Prostate gland (tissue), 2 donors: ENCODE results near the gene PRKCD. TPM values are rescaled to one million over a fixed set of nuclear protein-coding genes. Genes with fewer than 3 reads are reported as not detected.

Experiments used
- DNase-seq: peaks from one replicate; pipeline ENCODE4 v3.0.0-alpha.2; 2019; ENCODE audit warnings: low spot score
- H3K27ac ChIP-seq, 2 donors: fragments of 200-600 bp; sonication (generic); 2 replicates each; pipeline ENCODE4 v1.5.1; 2017 to 2019
- H3K27me3 ChIP-seq: fragments of 200-600 bp; sonication (generic); replicated peaks from 2 replicates; pipeline ENCODE4 v1.5.1; 2019; ENCODE audit not compliant: insufficient read depth
- H3K36me3 ChIP-seq, 2 donors: fragments of 200-600 bp; sonication (generic); 1 replicate in 1 of 2; 2 replicates in 1 of 2; pipeline versions ENCODE4 v1.5.1 to v1.8.1; 2017 to 2019
- H3K4me1 ChIP-seq: fragments of 200-600 bp; sonication (generic); replicated peaks from 2 replicates; pipeline ENCODE4 v1.5.1; 2019
- H3K4me3 ChIP-seq, 2 donors: fragments of 200-600 bp; sonication (generic); 2 replicates each; pipeline ENCODE4 v1.5.1; 2017 to 2019
- H3K9me3 ChIP-seq: fragments of 200-600 bp; sonication (generic); 2 replicates; pipeline ENCODE4 v1.5.1; 2017
- CTCF ChIP-seq, 4 experiments: fragments of 200-600 bp in 2 of 4; fragments of 450-650 bp in 2 of 4; sonication (generic) in 2 of 4; IDR thresholded peaks; 1 replicate in 3 of 4; 2 replicates in 1 of 4; pipeline ENCODE4 v1.5.1; 2016 to 2019; ENCODE audit warnings: antibody characterized with exemption in 4 of 4, mild to moderate bottlenecking in 2 of 4, moderate library complexity in 2 of 4
- POLR2A ChIP-seq: fragments of 450-650 bp; IDR thresholded peaks from one replicate; pipeline ENCODE4 v1.6.1; 2016; ENCODE audit warnings: antibody characterized with exemption, mild to moderate bottlenecking
- POLR2AphosphoS5 ChIP-seq: sonication (generic); formaldehyde crosslinking; IDR thresholded peaks from one replicate; pipeline ENCODE4 v1.6.1; 2017; ENCODE audit warnings: antibody characterized with exemption
- WGBS: methylation state at CpG from one replicate; pipeline ENCODE4 v1.1.5; 2018; 5-methylcytosine and 5-hydroxymethylcytosine counted together
- intact Hi-C: fragments of 100-400 bp; cut with DNase I; formaldehyde crosslinking; loops from one replicate; pipeline ENCODE4 v1.14.2; 2022
- total RNA-seq, 2 donors: library from RNA; depleted of rRNA; stranded (reverse); fragments of >200 nt; gene quantifications; one replicate each; pipeline ENCODE4 v1.1.0, GENCODE V29; 2016

The PRKCD gene
- total RNA-seq, 2 donors from 2014 or later, result 33.4 to 57.9 TPM

- Histone ChIP-seq H3K36me3 (no peaks in the 10 kb centered on the region), H3K9me3 (no peaks in the 10 kb centered on the region), H3K27me3 (no peaks in the 10 kb centered on the region), H3K4me1 (peaks cover 19% of the 10 kb centered on the region), H3K27ac (no peak overlapping the region), H3K4me3 (no peak overlapping the region)
- no peak for TF ChIP-seq POLR2A
- TF ChIP-seq POLR2AphosphoS5, result no peak
- TF ChIP-seq CTCF (IDR thresholded peaks at IDR 0.05), result no peak
- no peak for DNase-seq
- WGBS, result 47% methylated on average over 6 of the region's 6 CpGs
- intact Hi-C loops, result no loop called here
Measured at GRCh38 chr3:53139906-53140846, 20.8 kb upstream of the PRKCD start.

- Histone ChIP-seq H3K9me3 (no peaks in the 10 kb centered on the region), H3K27ac (no peak overlapping the region), H3K36me3 (no peaks in the 10 kb centered on the region), H3K4me1 (peaks cover 20% of the 10 kb centered on the region), H3K4me3 (no peak overlapping the region), H3K27me3 (no peaks in the 10 kb centered on the region)
- TF ChIP-seq POLR2A, result no peak
- no peak for TF ChIP-seq CTCF (IDR thresholded peaks at IDR 0.05)
- no peak for TF ChIP-seq POLR2AphosphoS5
- intact Hi-C loops, result no loop called here
- 84% methylated on average over 6 of the region's 6 CpGs for WGBS
- no peak for DNase-seq
Measured at GRCh38 chr3:53140847-53141845, 19.9 kb upstream of the PRKCD start.

- no peak for DNase-seq
- H3K9me3 ChIP-seq, result no peaks in the 10 kb centered on the region
- H3K4me1 ChIP-seq, result peaks cover 29% of the 10 kb centered on the region
- H3K27ac ChIP-seq, result no peak overlapping the region
- WGBS, result 85% methylated on average over 3 of the region's 3 CpGs
- no peaks in the 10 kb centered on the region for H3K27me3 ChIP-seq
- H3K4me3 ChIP-seq, result no peak overlapping the region
- TF ChIP-seq POLR2A, result no peak
- no peak for TF ChIP-seq CTCF (IDR thresholded peaks at IDR 0.05)
- no peak for TF ChIP-seq POLR2AphosphoS5
- intact Hi-C loops, result no loop called here
- H3K36me3 ChIP-seq, result no peaks in the 10 kb centered on the region
Measured at GRCh38 chr3:53142986-53143385, 18.0 kb upstream of the PRKCD start.

GRCh38 chr3:53144446-53144845 is 16.6 kb upstream of the PRKCD start:
- Histone ChIP-seq H3K4me3 (no peak overlapping the region), H3K27me3 (no peaks in the 10 kb centered on the region), H3K36me3 (no peaks in the 10 kb centered on the region), H3K4me1 (peaks cover 31% of the 10 kb centered on the region), H3K9me3 (no peaks in the 10 kb centered on the region), H3K27ac (peak overlapping the region; percentile 80 to 82)
- TF ChIP-seq POLR2A, result no peak
- no peak for TF ChIP-seq CTCF (IDR thresholded peaks at IDR 0.05)
- no peak for TF ChIP-seq POLR2AphosphoS5
- 90% methylated on average over 4 of the region's 4 CpGs for WGBS
- DNase-seq, result no peak
- intact Hi-C loops, result no loop called here
